ENCODE data around the gene COL4A3. TPM values are rescaled to one million over a fixed set of nuclear protein-coding genes. Genes with fewer than 3 reads are reported as not detected.

The COL4A3 gene
- polyA plus RNA-seq, 3 donors, result 0.03 TPM; not detected in 2

- Mint-ChIP-seq H3K27me3 (ENCODE audit: low read depth in 3 of 3) (peaks cover 6 to 7% (median 6%) of the 10 kb centered on the region in 3 donors), H3K36me3 (peaks cover 4 to 8% of the 10 kb centered on the region in 2 donors), H3K9me3 (peaks cover 15 to 23% (median 19%) of the 10 kb centered on the region in 7 donors), H3K4me3 (no peak overlapping the region), H3K4me1 (peaks cover 7% of the 10 kb centered on the region), H3K27ac (no peak overlapping the region)
- Histone ChIP-seq H3K79me2 (ENCODE audit: insufficient read depth, low read length) (peaks cover 7% of the 10 kb centered on the region), H3K36me3 (replicated peaks in 1 of 2; ENCODE audit: control insufficient read depth in 1 of 2, insufficient read depth in 2 of 2, low read length in 2 of 2) (no peaks in the 10 kb centered on the region), H3K27me3 (ENCODE audit: control insufficient read depth in 2 of 2, insufficient read depth in 2 of 2, low read length in 2 of 2) (peaks cover 0 to 2% of the 10 kb centered on the region in 2 donors), H3K4me2 (replicated peaks; ENCODE audit: extremely low read depth, low read length, poor library complexity, severe bottlenecking) (no peak overlapping the region), H3K4me1 (ENCODE audit: control insufficient read depth in 1 of 2, insufficient read depth in 2 of 2, low read length in 2 of 2) (peaks cover 6 to 9% of the 10 kb centered on the region in 2 donors), H4K20me1 (ENCODE audit: insufficient read depth, low read length) (no peaks in the 10 kb centered on the region), H3K9me3 (replicated peaks in 1 of 2; ENCODE audit: control insufficient read depth in 1 of 2, insufficient read depth in 1 of 2, low read length in 2 of 2) (peaks cover 0 to 9% of the 10 kb centered on the region in 2 donors), H3K27ac (ENCODE audit: low read depth in 1 of 2, low read length in 2 of 2) (no peak overlapping the region), H2AFZ (ENCODE audit: insufficient read depth, low read depth, low read length, poor library complexity, severe bottlenecking) (no peak overlapping the region), H3K9ac (ENCODE audit: insufficient read depth, low read length, poor library complexity, severe bottlenecking) (no peak overlapping the region), H3K4me3 (replicated peaks in 1 of 3; ENCODE audit: low read depth in 2 of 3, low read length in 3 of 3) (no peak overlapping the region)
- 98% methylated on average over 28 of the region's 33 CpGs for WGBS (ENCODE audit: insufficient coverage)
- TF ChIP-seq, protein P1, sequence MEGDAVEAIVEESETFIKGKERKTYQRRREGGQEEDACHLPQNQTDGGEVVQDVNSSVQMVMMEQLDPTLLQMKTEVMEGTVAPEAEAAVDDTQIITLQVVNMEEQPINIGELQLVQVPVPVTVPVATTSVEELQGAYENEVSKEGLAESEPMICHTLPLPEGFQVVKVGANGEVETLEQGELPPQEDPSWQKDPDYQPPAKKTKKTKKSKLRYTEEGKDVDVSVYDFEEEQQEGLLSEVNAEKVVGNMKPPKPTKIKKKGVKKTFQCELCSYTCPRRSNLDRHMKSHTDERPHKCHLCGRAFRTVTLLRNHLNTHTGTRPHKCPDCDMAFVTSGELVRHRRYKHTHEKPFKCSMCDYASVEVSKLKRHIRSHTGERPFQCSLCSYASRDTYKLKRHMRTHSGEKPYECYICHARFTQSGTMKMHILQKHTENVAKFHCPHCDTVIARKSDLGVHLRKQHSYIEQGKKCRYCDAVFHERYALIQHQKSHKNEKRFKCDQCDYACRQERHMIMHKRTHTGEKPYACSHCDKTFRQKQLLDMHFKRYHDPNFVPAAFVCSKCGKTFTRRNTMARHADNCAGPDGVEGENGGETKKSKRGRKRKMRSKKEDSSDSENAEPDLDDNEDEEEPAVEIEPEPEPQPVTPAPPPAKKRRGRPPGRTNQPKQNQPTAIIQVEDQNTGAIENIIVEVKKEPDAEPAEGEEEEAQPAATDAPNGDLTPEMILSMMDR (IDR thresholded peaks at IDR 0.05), result no peak
- intact Hi-C loops (cut with micrococcal nuclease), result no loop called here
- no peak for DNase-seq
Observed at GRCh38 chr2:227320305-227321094, 156.1 kb downstream of the COL4A3 start.

- Histone ChIP-seq H3K4me3 (replicated peaks in 1 of 3; ENCODE audit: low read depth in 2 of 3, low read length in 3 of 3) (no peak overlapping the region), H3K27ac (ENCODE audit: low read depth in 1 of 2, low read length in 2 of 2) (no peak overlapping the region), H3K9me3 (replicated peaks in 1 of 2; ENCODE audit: control insufficient read depth in 1 of 2, insufficient read depth in 1 of 2, low read length in 2 of 2) (peaks cover 0 to 9% of the 10 kb centered on the region in 2 donors), H2AFZ (ENCODE audit: insufficient read depth, low read depth, low read length, poor library complexity, severe bottlenecking) (no peak overlapping the region), H3K36me3 (replicated peaks in 1 of 2; ENCODE audit: control insufficient read depth in 1 of 2, insufficient read depth in 2 of 2, low read length in 2 of 2) (no peaks in the 10 kb centered on the region), H3K27me3 (ENCODE audit: control insufficient read depth in 2 of 2, insufficient read depth in 2 of 2, low read length in 2 of 2) (peaks cover 0 to 2% of the 10 kb centered on the region in 2 donors), H3K9ac (ENCODE audit: insufficient read depth, low read length, poor library complexity, severe bottlenecking) (no peak overlapping the region), H3K4me1 (ENCODE audit: control insufficient read depth in 1 of 2, insufficient read depth in 2 of 2, low read length in 2 of 2) (peaks cover 17 to 24% of the 10 kb centered on the region in 2 donors), H3K79me2 (ENCODE audit: insufficient read depth, low read length) (peaks cover 28% of the 10 kb centered on the region), H4K20me1 (ENCODE audit: insufficient read depth, low read length) (no peaks in the 10 kb centered on the region), H3K4me2 (replicated peaks; ENCODE audit: extremely low read depth, low read length, poor library complexity, severe bottlenecking) (no peak overlapping the region)
- Mint-ChIP-seq H3K4me3 (no peak overlapping the region), H3K27ac (no peak overlapping the region), H3K4me1 (peaks cover 22% of the 10 kb centered on the region), H3K36me3 (peaks cover 4 to 8% of the 10 kb centered on the region in 2 donors), H3K27me3 (ENCODE audit: low read depth in 3 of 3) (peaks cover 4 to 5% (median 5%) of the 10 kb centered on the region in 3 donors), H3K9me3 (peaks cover 15 to 22% (median 18%) of the 10 kb centered on the region in 7 donors)
- intact Hi-C loops (cut with micrococcal nuclease), result no loop called here
- WGBS (ENCODE audit: insufficient coverage), result 96% methylated on average over 5 of the region's 5 CpGs
- no peak for DNase-seq
- TF ChIP-seq, protein P1 (IDR thresholded peaks at IDR 0.05), result no peak
Observed at GRCh38 chr2:227322530-227323205, 158.2 kb downstream of the COL4A3 start.
